ENCODE results near the gene MBP.

MBP gene

DNA sequence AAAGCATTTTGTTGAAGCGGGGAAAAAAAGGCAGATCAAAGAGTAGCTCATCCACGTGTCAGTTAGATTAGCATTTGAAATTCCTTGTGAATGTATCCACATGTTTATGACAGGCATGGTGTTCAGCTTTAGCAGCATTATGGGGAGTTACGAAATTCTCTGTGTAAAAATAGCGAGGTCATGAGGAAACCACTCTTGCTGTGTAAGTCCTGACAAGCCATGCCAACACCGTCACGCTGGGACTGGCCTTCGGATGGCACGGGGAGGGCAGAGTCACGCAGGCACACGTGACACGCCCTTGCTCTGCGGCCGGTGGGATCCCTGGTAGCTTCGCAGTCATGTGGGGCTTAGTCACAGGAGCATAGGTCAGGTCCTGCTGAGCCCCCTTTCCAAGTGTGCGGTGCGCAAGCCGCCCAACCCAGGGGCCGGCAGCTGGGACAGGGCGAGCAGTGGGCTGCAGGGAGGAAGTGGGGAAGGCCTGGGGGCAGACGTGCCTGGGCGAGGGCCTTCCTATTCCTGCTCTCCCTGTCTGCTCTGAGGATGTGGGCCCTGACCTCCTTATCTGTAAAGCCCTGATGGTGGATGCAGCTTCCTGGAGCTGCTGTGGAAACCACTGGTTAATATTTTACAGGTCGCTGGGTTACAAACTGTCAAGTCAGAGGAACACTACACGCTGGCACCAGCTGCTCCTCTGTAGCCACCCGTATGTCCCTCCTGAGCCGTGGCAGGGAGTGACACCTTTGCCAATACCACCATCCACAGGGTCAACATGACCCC lies 18.0 kb downstream of the MBP start:
- DNase-seq: no peak

DNA sequence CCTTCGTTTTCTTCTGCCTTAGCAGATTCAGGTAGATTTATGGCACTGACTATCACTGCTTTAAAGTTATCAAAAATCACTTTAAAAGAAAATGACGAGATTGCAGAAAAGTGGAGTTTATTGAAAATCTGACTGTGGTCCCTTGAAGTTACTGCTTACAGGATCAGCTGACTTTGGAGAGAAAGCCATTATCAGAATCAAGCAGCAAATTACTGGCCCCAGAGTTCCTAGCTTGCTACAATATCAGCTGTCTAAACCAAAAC lies 18.5 kb downstream of the MBP start:
- DNase-seq: no peak

DNA sequence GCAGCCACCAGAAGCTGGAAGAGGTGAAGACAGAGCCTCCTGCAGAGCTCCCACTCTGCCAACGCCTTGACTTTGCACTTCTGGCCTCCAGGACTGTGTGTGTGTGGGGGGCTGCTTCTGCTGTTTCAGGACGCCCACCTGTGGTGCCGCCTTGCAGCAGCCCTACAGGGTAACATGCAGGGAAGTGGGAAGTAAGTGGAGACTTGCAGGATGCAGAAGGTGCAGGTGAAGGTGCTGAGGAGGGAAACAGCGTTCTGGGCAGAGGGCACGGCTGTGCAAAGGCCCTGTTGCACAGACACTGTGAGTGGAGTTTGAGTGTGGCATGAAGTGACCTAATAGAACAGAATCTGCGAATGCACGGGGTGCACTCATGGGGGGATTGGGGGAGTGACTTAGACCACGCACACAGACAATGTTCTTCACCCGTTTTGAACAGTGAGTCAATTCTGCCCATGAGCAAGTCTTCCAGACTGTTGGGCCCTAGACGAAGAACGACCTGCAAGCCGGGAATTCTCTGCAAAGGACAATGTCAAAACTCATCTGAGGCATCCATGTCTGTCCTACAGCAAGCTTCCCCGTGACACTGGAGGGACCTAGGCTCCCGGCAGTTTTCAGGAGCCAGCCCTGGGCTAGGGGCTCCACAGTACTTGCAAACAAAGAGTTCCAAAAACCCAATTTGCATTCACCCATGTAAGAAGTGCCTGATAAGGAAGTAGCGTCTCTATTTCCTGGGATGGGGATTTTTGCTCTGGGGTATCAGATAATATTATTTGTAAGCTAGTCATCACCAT lies 19.0 kb downstream of the MBP start:
- DNase-seq: no peak

DNA sequence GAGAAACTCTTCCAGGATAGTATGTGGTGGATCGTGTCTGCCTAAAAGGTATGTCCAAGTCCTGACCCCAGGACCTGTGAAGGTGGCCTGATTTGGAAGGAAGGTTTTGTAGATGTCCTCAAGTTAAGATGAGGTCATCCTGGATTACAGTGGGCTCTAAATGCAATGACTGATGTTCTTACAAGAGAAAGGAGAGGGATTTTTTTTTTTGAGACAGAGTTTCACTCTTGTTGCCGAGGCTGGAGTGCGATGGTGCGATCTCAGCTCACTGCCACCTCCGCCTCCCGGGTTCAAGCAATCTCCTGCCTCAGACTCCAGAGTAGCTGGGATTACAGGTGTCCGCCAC lies 19.9 kb downstream of the MBP start:
- no peak for DNase-seq

DNA sequence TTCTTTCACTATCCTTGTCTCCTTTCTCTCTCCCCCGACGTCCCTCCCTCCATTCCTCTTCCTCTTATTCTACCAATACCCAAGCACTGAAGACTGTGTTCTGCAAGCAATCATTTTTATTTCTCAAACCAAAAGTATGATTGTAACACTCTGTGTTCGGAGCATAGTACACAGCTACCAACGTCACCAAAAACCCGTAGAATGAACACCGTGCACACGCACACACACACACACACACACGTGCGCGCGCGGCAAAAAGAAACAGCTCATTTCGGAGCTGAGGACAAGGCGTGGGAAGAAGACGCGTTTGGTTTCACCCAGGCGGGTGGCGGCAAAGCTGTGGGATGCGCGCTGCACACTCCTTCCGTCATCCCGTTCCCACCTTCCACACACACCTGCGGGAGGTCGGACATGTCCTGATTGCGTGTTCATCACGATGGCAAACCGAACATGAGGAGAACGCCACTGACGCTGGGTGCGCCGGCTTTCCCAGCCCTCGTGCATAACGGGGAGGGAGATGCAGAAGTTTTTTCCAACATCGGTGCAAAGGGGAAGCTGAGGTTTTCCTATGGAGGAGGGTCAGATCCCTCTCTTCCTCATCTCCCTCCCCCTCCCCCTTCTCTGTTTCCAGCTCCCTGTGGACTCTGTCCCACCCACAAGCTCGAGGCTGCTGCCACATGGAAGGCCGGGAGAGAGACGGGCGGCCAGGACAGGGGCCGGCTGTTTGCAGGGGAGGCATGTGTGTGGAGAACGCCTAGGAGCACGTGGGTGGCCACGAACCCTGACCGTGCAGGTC lies 20.4 kb downstream of the MBP start:
- DNase-seq: no peak

DNA sequence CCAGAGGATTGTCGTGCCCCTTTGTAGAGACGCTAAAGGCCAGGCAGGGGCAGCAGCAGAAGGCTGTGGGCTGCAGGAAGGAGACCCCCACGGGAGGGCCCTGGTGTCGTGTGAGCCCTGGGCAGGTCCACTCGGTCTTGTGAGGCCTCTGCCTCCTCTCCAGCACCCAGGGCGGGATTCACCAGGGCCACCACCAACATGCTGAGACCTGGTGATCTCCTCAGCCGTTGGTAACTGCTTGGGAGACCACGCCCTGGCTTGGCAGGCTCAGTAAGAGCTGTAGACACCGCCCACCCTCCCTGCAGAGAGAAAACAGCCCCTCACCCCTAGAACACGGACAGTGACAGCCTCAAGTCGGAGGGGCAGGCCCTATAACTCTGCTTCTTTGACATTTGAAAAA lies 21.1 kb downstream of the MBP start:
- DNase-seq: no peak

DNA sequence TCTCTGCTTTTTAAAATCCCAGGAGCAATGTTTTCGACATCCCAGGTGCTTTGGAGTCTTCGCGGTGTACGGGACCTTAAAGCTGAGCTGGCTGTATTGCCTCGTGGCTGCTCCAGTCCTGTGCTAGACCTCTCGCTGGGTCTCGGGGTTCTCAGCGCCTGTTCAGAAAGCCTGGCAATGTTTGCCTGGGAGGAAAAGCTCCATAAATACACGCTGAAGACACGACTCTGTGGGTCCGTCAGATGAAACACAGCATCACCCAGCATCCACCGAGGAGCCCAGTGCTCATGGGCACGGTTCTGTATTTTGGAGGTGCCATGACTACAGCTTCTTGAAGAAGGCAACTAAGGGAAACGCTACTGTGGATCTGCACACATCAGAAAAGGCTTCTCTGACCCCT lies 21.6 kb downstream of the MBP start:
- DNase-seq: no peak

DNA sequence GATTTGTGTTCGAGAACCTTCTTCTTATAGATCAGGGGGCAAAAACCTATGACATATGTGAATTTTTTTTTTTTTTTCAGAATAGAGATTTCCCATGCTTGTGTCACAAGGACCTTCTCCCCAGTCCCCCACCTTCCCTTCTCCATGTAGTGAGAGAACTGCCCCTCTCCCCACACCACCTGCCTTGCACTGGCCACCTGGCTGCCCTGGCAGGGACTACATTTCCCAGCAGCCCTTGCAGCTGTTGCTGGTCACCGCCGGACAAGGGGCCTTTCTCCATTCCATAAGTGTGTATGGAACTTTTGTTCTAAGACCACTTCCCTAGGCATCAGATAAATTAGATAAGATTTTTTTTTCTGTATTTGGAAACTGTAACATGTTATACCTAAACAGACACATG lies 22.2 kb downstream of the MBP start:
- no peak for DNase-seq

DNA sequence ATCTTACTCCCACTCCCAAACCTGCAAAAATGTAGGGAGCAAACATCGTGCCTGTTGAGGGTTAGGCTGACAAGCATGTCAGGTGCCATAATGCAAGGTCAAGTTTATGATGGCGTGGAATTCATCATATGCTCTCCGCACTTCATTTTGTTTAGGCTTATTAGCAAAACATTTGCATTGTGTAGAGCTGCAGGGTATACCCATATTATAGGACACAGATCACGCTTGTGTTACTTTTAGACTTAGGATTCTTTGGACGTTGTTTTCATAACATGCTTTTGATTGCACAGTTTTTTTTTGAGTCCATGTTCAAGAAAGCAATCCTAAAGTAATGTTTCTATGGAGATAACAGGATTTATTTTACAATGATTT lies 22.9 kb downstream of the MBP start:
- DNase-seq: no peak

DNA sequence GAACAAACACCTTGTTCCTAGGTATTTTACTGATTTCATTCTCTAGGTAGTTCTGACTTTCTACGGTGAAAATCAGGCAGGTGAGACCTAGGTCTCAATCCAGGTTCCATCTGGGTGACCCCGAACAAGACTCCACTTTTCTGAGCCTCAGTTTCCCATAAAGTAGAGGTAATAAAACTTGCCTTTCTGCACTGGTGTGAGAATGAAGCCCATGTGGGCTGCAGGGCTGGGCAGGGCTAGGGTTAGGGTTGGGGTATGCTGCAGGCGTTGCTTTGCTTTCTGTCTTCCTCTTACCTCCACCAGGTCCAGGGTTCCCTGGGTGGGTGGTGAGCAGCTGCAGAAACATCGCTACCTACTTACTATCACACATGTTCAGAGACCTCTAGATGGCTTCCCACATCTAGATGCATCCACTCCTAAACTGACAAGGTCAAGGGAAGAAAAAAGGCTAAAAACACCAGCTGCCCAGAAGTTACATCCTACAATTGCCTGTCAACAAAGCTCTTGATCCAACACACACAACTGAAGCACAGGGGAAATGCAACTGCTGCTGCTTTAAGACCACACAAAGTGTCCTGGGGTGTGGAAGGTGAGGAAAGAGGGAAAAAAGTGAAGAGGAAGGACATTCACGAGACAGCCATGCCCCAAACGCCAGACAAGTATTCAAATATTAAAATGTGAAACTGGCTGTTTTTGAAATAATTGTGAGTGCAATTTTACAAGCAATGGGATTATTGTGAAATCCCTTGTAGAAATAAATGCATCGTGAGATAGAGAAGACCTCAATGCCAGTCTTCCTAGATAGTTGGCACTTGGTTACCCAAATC lies 23.5 kb downstream of the MBP start:
- DNase-seq: no peak

DNA sequence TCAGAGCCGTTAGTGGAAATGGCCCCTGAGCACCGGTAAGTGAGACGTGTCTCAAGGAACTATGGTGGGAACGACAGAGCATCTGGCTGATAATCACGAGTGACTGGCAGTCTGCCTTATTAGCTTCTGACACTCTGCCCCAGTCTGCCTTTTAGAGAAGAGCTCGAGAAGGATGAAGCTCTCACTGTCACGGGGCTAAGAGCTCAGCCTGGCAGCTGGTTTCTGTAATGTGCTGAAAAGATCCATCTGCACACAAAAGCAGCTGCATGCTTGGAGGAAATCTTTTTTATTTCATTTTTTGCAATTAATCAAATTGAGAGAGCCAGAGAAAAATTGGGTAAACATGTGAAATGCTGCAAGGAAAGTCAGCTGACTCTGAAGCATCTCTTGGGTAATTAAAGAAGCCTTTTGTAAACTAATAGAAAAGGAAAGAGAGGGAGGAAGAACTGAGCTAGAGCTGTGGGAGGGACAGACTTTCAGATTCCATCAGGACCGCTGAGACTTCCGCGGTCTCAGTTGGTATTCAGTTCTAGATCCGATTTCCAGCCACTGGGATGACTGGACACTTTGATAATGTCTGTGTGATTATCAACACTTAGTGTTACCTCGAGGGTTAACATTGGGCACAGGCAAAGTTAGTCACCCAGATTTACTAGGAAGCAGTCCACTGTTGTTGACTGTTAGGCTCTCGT lies 24.4 kb downstream of the MBP start:
- DNase-seq: no peak

DNA sequence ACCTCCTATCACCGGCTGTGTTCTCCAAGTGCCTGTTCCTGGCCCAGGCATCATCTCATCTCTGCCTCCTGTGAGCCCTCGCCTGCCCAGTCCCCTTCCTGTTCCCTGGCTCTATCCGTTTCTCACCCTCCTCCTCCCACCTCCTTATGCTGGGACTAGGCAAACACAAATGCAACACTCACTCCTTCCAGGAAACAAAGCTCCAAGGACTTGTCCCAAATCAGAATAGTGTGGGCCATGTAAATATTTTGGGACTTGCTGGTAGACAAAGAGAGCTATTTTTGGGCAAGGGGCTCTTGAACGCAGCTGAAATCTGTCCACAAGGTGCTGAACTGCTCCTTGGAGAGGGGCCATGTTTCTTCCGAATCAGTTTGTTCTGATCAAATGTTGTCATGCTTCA lies 25.3 kb downstream of the MBP start:
- DNase-seq: no peak

DNA sequence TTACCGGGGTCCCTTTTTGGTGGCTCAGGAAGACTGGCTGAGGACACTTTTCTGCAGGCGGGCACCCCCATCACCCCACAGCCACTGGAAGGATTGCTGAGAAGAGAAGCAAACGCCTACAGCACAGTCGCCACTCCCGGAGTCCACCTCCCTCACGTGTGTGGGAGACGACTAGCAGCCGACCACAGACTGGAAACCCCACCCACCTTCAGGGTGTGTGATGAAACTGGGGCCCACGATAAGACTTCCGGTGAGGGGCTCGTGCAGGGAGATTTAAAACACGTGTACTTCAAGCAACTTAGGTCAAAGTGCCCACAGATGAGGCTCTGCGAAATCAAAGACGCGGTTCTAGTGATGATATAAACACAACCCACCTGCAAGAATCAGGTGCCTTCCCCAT lies 26.3 kb downstream of the MBP start:
- peak; percentile 68 to 69 for DNase-seq

DNA sequence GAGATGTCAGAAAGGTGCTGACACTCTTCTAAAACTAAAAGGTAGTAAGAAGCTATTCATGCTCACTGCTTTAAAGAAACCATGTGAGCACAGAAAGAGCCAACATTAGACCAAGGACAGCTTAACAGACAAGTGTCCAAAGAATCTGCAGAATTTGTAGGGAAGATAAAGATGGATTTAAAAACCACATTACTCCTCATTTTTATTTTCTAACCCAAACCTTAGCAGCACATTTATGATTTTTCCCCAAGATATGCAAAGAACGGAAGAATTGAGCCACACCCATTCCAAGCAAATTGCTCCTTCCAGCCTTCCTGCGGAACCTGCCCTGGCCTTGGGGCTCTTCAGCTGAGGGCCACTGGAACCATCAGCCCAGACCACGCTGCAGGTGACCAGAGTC lies 26.9 kb downstream of the MBP start:
- DNase-seq: no peak

DNA sequence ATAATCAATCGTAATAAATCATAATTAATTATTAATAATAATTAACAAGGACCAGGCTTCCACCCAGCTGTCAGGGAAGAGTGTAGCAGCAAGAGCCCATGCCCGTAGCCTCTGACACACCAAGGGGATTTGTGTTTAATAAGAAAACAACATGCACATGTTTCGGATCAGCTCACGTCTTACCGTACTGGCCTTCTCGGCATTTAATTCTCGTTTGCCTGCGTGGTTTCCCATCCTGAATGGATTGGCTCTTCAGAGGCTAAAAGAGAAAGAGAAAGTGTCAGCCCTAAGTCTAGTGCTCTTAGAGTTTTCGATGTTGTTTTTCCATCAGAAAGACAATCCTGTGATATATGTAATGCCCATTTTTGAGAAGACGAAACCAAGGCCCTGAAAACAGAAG lies 27.6 kb downstream of the MBP start:
- DNase-seq: no peak

DNA sequence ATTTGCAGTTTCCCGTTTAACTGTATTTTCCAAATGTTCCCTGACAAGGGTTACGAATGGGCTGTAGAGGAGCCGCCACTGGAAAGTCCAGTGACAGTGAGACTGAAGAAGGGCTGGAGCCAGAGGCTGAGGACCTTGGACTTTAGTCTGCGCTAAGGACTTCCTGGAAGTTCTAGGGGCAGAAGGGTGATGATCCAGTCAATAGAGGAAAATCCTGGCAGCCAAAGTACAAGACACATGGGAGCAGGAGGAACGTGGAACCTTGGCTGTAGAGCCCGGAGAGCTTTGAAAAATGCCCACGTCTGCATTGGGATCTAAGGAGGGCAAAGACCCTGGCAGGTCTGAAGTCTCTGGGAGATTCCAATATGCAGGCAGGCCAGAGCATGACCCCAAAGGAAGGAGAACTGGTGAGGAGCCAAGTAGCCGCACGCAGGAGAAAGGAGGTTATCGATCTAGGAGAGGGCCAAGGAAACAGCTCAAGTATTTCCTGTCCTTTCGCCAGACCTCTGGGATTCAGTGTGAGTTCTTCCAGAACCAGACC lies 28.5 kb downstream of the MBP start:
- DNase-seq: no peak

DNA sequence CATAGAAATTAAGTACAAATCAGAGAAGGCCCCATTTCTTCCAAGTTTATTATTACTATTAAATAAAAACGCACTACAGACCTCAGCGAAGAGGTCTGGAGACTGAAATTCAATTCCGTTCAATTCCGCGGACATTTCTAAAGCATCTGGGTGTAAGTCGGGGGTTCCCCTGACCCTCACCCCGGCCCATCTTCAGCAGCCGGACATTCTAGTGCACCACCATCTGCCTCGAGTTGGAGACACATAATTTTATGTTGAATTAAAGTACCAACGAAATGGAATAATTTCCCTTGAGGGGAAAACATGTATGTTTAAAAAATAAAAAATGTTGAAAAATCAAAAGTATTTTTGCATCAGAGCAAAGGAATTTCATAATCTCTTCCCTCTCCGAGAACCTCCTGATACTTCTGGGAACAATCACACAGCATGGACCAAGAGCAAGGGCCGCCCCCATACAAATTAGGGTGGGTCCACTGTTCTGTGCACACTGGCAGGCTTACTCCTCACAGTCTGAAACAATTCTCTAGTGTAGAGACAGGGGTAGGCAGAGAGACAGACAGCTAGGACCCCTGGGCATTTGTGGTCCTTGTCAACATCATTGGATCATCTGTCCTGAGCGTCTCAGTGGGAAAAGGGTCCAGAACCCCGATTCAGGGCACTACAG lies 29.3 kb downstream of the MBP start:
- DNase-seq: no peak

DNA sequence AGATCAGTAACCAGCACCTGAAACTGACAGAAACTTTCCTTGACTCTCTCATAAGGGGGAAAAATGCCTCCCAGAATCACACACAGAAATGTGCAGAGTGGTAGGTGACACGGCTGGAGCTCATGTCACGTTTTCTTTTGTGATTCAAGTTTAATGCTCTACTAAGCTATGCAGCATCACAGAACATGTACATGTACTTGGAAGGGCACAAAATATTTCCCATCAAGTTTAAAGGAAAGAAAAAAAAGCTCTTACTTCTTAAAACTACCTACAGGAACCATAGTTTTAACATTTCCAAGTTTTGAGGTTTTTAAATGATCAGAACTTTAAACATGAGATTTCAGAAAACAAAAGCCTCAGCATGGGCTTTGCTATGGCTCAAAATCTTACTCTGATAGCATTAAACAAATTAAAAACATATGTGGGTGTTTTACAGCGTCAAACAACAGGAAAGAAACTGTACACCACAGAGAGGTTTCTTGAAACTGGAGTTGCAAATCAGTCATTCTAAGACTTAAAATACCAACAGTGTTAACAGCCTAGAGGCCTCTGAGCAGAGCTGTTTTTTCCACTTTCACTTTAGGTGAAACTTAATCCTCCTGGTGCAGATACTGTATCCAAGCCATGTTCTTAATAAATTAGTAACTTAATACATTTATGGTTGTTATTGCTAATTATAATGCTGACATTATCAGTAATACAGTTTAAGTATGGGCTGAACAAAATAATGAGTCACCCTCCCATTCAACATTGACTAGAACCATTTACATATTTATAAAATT lies 30.1 kb downstream of the MBP start:
- DNase-seq: no peak

DNA sequence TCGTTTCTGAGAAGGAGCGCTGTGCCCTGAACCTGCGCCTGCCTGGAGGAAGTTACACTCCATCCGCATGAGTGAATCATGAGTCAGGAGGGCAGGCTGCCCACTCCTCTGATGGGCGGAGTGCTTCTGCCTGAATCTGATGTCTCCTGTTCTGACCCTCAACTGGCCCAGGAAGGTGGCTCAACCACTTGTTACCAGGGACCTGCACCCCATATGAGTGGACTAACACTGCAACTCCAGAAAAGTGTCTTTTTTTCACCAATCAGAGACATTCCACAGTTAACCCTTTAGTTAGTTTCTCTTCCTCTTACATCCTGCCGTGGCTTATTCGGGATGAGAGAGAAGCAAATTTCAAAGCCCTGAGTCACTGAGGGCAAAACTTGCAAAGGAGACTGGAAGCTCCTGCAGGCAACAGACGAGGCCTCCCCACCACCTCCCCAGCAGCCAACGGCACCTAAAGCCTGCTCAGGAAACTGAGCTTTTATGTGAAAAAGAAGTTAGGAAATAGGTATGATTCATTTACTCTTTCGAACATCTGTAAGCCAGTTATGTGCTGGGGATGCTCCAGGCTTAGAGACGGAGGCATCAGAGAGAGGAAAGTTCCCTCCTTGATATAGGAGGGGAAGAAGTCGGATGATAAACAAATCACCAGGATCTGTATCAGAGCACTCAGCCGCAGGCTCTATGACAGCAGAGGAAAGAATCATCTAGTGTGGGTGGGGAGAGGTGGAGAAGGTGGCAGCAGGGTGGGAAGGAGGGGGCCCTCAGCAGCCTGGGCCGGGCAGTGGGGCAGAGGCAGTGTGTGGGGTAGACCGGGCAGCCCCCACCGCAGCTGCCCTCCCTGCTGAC lies 30.9 kb downstream of the MBP start:
- peak; percentile 28 to 39 for DNase-seq

Data from activated CD4-positive, alpha-beta T cell treated with anti-CD3 and anti-CD28 coated beads, Interleukin-2, amount 50 U/mL, for 4 hours (primary cell).